Gastrocnemius medialis (tissue), 4 donors: ENCODE data around the gene PTPRM. TPM values are rescaled to one million over a fixed set of nuclear protein-coding genes. Genes with fewer than 3 reads are reported as not detected.

Experiments used
- ATAC-seq, 2 donors: fragments of 150-250 bp; one replicate each; pipeline ENCODE4 v1.9.1; 2016
- DNase-seq, 2 donors: peaks; one replicate each; pipeline ENCODE4 v3.0.0-alpha.2; 2019
- H3K27ac ChIP-seq, 4 donors: fragments of 200-600 bp; sonication (generic); 1 replicate in 1 of 4; 2 replicates in 3 of 4; pipeline ENCODE4 v1.5.1; 2016 to 2018; ENCODE audit warnings: mild to moderate bottlenecking in 2 of 4, moderate library complexity in 1 of 4
- H3K27me3 ChIP-seq, 3 donors: fragments of 200-600 bp; sonication (generic) in 2 of 3; 1 replicate in 1 of 3; 2 replicates in 2 of 3; pipeline versions ENCODE4 v1.5.1 to v1.6.0; 2016 to 2019; ENCODE audit warnings: mild to moderate bottlenecking in 1 of 3, moderate library complexity in 1 of 3
- H3K36me3 ChIP-seq, 2 donors: fragments of 200-600 bp; sonication (generic) in 1 of 2; one replicate each; pipeline ENCODE4 v1.5.1; 2017 to 2018
- H3K4me1 ChIP-seq, 2 donors: fragments of 200-600 bp; sonication (generic) in 1 of 2; one replicate each; pipeline ENCODE4 v1.5.1; 2016 to 2017; ENCODE audit warnings: mild to moderate bottlenecking in 2 of 2
- H3K4me3 ChIP-seq, 4 donors: fragments of 200-600 bp; sonication (generic) in 3 of 4; 1 replicate in 1 of 4; 2 replicates in 3 of 4; pipeline ENCODE4 v1.5.1; 2016 to 2019; ENCODE audit warnings: mild to moderate bottlenecking in 2 of 4
- H3K9me3 ChIP-seq, 3 donors: fragments of 200-600 bp; sonication (generic) in 2 of 3; 1 replicate in 1 of 3; 2 replicates in 2 of 3; pipeline ENCODE4 v1.5.1; 2016 to 2019
- CTCF ChIP-seq, 5 experiments: fragments of 450-650 bp in 3 of 5; fragments of 200-600 bp in 2 of 5; sonication (generic) in 2 of 5; IDR thresholded peaks in 4 of 5; conservative IDR thresholded peaks in 1 of 5; 1 replicate in 4 of 5; 2 replicates in 1 of 5; pipeline ENCODE4 v1.5.1; 2016 to 2019; ENCODE audit warnings: antibody characterized with exemption in 5 of 5, mild to moderate bottlenecking in 3 of 5, moderate library complexity in 3 of 5
- POLR2A ChIP-seq, 2 donors: fragments of 450-650 bp; IDR thresholded peaks; one replicate each; pipeline ENCODE4 v1.6.1; 2017; ENCODE audit warnings: antibody characterized with exemption in 2 of 2, mild to moderate bottlenecking in 2 of 2, moderate library complexity in 2 of 2
- in situ Hi-C, 4 donors: fragments of 200-750 bp; cut with MboI; loops; one replicate each; pipeline versions ENCODE4 v1.15.0 to v1.8.0; 2017; ENCODE audit warnings: low sequenced_read_pairs in 4 of 4
- intact Hi-C: fragments of 100-400 bp; cut with DNase I; formaldehyde crosslinking; loops from one replicate; pipeline ENCODE4 v1.15.1; 2023; ENCODE audit warnings: low total_unique reads
- total RNA-seq, 4 donors: library from RNA; depleted of rRNA; stranded (reverse); fragments of >200 nt; gene quantifications; one replicate each; pipeline versions ENCODE4 v1.1.0 to v1.2.3, GENCODE V29; 2016

PTPRM gene
- total RNA-seq, 4 donors from 2014 or later = 52.6 to 79.3 (median 63.8) TPM

- Histone ChIP-seq H3K27me3 (no peaks in the 10 kb centered on the region), H3K4me1 (peaks cover 49 to 64% of the 10 kb centered on the region in 2 donors), H3K27ac (peak overlapping the region; percentile 40 to 79 (median 70)), H3K9me3 (no peaks in the 10 kb centered on the region), H3K4me3 (peak overlapping the region in 3 of 4 donors; percentile 1 to 34 (median 10)), H3K36me3 (no peaks in the 10 kb centered on the region)
- DNase-seq (peak in 1 of 2 donors; percentile 14), ATAC-seq (peak; percentile 58 to 61)
- TF ChIP-seq POLR2A (IDR thresholded peaks at IDR 0.05) (no peak), CTCF (IDR thresholded peaks at IDR 0.05 in 4 of 5, conservative IDR thresholded peaks at IDR 0.05 in 1 of 5) (no peak)
- intact Hi-C loops (no loop called here), in situ Hi-C loops (no loop called here)
Observed at GRCh38 chr18:7822435-7823331, 255.6 kb downstream of the PTPRM start.

- DNase-seq (no peak), ATAC-seq (peak in 1 of 2 donors; percentile 23)
- no peak overlapping the region for H3K4me3 ChIP-seq
- TF ChIP-seq POLR2A (IDR thresholded peaks at IDR 0.05) (no peak), CTCF (IDR thresholded peaks at IDR 0.05 in 4 of 5, conservative IDR thresholded peaks at IDR 0.05 in 1 of 5) (no peak)
- in situ Hi-C loops (no loop called here), intact Hi-C loops (no loop called here)
- H3K4me1 ChIP-seq = peaks cover 66 to 71% of the 10 kb centered on the region in 2 donors
- H3K36me3 ChIP-seq = no peaks in the 10 kb centered on the region
- H3K27ac ChIP-seq = peak overlapping the region in 3 of 4 donors; percentile 35 to 49 (median 35)
- H3K27me3 ChIP-seq = no peaks in the 10 kb centered on the region
- H3K9me3 ChIP-seq = no peaks in the 10 kb centered on the region
Observed at GRCh38 chr18:7824970-7825369, 257.9 kb downstream of the PTPRM start.

GRCh38 chr18:7830468-7830867 is 263.4 kb downstream of the PTPRM start:
- Histone ChIP-seq H3K9me3 (no peaks in the 10 kb centered on the region), H3K4me1 (peaks cover 18 to 20% of the 10 kb centered on the region in 2 donors), H3K27me3 (no peaks in the 10 kb centered on the region), H3K4me3 (no peak overlapping the region), H3K36me3 (no peaks in the 10 kb centered on the region), H3K27ac (no peak overlapping the region)
- DNase-seq (no peak), ATAC-seq (peak; percentile 49 to 62)
- in situ Hi-C loops = no loop called here
- TF ChIP-seq POLR2A (IDR thresholded peaks at IDR 0.05) (no peak), CTCF (IDR thresholded peaks at IDR 0.05 in 4 of 5, conservative IDR thresholded peaks at IDR 0.05 in 1 of 5) (no peak)
- intact Hi-C loops = no loop called here

GRCh38 chr18:7839548-7839947 is 272.4 kb downstream of the PTPRM start:
- intact Hi-C loops = no loop called here
- no peak for ATAC-seq
- H3K9me3 ChIP-seq = peaks cover 0 to 3% (median 0%) of the 10 kb centered on the region in 3 donors
- H3K27ac ChIP-seq = peak overlapping the region; percentile 7 to 70 (median 18)
- H3K4me3 ChIP-seq = no peak overlapping the region
- H3K27me3 ChIP-seq = no peaks in the 10 kb centered on the region
- H3K36me3 ChIP-seq = no peaks in the 10 kb centered on the region
- no peak for TF ChIP-seq CTCF (IDR thresholded peaks at IDR 0.05 in 4 of 5, conservative IDR thresholded peaks at IDR 0.05 in 1 of 5)
- TF ChIP-seq POLR2A (IDR thresholded peaks at IDR 0.05) = no peak
- DNase-seq = no peak
- peaks cover 19 to 28% of the 10 kb centered on the region in 2 donors for H3K4me1 ChIP-seq
- in situ Hi-C loops = no loop called here
